HG03097 (cell line): ENCODE data around the gene KRTAP10-5.
"Not testable (repeated sequence)": the region's sequence is repeated elsewhere in the genome, so short reads cannot be mapped to it uniquely, and the experiment has no call there.

ENCODE experiments used
- ATAC-seq: cut with Tn5 transposase; IDR thresholded peaks from one replicate; pipeline ENCODE4 v1.9.1; 2021; ENCODE audit not compliant: unreplicated experiment, low FRiP score

Gene KRTAP10-5

DNA sequence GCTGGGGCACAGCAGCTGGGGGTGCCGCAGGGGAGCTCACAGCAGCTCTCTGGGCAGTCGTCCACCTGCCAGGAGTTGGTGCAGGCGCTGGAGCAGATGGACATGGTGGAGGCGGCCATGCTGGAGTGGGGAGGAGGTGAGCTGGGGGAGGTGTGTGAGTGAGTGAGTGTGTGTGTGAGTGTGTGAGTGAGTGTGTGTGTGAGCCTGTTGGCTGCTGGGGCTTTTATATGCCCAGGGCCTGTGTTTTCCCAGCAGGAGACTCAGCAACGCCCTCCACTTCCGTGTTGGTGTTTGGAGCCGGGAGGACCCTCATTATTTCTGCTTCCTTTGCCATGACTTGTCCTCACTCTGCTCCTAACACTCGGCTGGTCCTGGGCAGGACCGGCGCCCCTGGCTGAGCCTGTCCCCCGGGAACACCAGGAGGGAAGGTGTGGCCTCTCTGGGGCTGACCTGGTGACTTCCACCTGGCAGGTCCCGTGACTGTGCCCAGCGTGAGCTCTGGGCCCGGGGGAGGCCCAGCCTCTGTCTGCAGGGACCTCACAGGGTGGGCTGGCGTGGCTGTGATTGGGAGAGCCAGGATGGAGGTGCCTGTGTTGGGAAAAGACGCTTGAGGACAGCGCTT, 29.0 kb downstream of the KRTAP10-5 start, which contains the start of gene KRTAP10-2:
Gene KRTAP10-2 (minus strand): TSS at position 166 of the 622 bp plus-strand sequence. CDS start 47 bp downstream, at position 119.
- ATAC-seq = no peak

DNA sequence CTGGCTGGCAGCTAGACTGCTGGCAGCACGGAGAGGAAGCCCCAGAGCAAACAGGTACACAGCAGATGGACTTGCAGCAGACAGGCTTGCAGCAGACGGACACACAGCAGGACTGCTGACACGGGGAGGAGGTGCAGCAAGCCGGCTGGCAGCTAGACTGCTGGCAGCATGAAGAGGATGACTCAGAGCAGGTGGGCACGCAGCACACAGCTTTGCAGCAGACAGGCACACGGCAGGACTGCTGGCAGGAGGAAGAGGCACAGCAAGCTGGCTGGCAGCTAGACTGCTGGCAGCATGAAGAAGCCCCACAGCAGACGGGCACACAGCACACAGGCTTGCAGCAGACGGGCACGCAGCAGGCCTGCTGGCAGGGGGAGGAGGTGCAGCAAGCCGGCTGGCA, 29.6 kb downstream of the KRTAP10-5 start:
- ATAC-seq = no peak

- ATAC-seq = not testable (repeated sequence)
Measured at GRCh38 chr21:44550285-44550684, 30.1 kb downstream of the KRTAP10-5 start.

DNA sequence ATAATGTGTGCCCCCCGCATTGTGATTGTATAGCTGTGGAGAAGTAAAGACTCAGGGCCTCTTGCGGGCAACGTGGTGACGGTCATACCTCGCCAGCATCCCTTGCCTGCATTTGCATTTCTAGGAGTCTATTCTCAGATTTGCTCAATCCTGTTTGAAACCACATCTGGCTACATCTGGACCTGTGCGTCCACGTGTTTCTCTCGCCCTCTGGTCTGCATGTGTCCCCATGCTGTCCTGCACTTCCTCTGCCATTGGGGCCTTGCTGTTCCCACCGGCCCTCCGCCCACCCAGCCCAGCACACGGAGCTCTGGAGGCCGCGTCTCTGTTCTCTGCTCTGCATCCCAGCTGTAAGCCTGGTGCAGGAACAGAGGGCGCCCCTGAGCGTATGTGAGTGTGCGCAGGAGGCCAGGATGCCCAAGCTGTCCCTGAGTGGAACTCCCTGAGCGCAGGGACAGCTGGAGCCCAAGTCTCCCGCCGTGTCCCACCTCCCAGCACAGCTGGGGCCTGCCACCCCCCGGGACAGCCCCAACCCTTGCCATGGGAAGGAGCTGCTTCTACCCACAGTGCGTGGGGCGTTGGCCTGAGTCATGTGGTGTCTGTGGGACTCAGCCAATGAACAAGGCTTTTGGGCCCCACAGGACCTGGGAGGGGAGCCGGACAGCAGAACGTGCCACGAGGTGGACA, 30.7 kb downstream of the KRTAP10-5 start:
- no peak for ATAC-seq

- ATAC-seq = no peak
Measured at GRCh38 chr21:44548922-44549321, 31.5 kb downstream of the KRTAP10-5 start.

DNA sequence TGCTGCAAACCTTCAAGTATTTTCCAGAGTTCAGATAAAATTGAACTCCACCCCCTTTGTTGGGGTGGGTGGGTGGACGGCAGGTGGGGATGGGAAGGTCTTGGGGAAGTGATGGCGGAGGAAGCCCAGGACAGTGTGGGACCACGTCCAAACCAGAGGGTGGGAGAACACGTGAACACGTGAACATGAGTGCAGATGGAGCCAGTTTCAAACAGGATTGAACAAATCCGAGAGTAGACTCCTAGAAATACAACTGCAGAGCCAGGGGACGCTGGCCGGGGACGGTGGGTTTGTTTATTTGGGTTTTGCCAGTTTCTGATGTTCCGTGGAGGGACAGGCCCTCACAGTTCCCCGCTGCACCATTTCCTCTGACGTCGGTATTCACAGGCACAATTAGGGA, 32.0 kb downstream of the KRTAP10-5 start:
- no peak for ATAC-seq

DNA sequence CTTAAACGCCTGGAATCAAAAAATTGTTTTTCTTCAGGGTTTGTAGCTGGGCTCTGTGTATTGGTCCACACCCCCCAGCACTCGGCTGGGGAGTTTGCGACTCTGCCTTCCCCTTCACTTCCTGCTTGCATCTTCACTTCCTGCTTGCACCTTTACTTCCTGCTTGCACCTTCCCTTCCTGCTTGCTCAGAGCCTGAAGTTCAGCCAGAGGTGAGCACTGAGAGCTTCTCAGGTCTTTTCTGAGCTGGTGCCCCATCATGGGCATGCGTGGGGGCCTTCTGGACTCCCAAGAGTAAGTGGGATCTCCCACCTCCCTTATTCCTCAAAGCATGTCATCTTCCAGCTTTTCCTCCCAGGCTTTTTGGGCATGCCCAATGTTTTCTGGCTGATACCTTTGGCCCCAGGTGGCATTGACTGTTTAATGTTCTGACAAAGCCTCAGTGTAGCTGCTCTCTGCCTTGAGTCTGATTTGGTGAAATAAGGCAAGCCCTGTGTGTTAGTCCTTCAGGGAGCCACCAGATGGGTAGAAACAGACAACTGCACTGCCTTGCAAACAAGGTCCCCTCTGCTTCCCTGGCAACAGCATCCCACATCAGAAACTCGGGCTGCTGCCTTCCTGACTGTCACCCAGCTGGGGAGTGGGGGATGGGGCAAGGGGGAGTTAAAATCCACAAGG, 32.6 kb downstream of the KRTAP10-5 start:
- no peak for ATAC-seq

DNA sequence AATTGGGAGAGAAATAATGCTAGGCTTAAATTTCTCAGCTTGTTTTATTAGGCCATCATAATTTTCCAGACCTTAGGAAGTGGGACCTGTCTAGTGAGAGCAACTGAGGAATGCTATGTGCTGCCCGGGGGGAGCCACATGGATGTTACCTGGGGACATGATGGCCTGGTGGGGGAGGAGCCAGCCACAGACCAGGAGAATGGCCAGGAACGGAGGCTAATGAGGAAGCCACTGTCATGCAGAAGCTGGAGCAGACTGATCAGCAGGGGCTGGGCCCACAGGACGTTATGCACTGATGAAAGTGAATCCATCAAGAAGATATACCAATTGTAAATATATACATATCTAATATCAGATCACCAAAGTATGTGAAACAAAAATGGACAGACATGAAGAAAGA, 35.8 kb downstream of the KRTAP10-5 start:
- ATAC-seq = no peak

DNA sequence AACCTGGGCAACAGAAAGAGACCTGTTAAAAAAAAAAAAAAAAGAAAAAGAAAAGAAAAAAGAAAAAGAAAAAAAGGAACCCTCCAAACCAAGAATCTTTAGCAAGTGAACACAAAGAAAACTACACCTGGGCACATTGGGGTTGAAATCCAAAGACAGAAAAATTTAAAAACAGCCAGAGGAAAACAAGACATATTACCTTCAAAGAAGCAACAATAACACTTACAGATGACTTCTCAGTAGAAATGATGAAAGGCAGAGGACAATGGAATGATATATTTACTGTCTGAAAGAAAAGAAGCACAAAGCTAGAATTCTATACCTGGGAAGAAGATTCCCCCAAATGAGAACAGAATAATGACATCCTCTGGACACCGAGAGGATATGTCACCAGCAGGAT, 37.7 kb downstream of the KRTAP10-5 start:
- ATAC-seq = no peak

- ATAC-seq = no peak
Measured at GRCh38 chr21:44540741-44541288, 39.6 kb downstream of the KRTAP10-5 start.

DNA sequence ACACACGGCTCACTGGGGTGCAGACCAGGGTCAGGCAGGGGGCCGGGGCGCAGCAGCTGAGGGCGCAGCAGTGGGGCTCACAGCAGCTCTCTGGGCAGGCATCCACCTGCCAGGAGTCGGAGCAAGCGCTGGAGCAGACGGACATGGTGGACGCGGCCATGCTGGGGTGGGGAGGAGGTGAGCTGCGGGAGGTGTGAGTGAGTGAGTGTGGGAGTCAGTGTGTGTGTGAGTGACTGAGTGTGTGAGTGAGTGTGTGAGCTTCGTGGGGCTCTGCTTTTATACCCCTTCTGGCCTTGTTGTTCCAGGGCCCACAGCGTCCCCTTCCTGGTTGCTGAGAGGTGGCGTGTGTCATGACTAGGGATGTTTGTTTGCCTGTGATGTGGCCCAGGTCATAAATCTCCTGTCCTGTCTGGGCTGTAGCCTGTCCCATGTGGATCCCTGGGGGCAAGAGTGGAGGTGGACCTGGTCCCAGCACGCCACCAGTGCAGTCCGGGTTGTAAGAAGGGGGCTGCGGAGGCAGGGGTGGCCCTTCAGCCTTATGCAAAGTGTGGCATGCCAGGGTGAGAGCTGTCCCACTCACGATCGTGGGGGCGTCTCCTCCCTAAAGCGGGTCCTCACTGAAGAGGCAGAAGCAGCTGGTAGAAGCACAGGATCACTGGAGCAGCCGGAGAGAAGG, 40.3 kb downstream of the KRTAP10-5 start, which contains the start of gene KRTAP10-1:
Gene KRTAP10-1 (minus strand): TSS at position 205 of the 676 bp plus-strand sequence. CDS start 45 bp downstream, at position 160.
- no peak for ATAC-seq

DNA sequence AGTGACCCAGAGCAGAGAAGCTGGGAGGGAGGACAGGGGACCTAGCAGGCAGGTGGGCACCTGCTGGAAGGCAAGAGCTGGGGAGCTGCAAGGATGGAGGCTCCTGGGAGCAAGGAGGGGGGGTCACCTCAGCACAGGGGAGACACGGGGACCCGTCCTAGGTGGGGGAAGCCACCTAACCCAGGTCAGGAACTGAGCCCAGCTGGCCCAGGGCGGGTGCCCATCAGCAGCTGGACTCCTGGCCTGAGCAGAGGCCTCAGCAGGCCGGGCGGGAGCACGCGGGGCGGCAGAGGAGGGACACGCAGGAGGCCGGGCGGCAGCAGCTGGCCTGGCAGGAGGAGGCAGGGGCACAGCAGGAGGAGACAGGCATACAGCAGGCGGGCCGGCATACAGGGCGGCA, 41.4 kb downstream of the KRTAP10-5 start:
- ATAC-seq = no peak

DNA sequence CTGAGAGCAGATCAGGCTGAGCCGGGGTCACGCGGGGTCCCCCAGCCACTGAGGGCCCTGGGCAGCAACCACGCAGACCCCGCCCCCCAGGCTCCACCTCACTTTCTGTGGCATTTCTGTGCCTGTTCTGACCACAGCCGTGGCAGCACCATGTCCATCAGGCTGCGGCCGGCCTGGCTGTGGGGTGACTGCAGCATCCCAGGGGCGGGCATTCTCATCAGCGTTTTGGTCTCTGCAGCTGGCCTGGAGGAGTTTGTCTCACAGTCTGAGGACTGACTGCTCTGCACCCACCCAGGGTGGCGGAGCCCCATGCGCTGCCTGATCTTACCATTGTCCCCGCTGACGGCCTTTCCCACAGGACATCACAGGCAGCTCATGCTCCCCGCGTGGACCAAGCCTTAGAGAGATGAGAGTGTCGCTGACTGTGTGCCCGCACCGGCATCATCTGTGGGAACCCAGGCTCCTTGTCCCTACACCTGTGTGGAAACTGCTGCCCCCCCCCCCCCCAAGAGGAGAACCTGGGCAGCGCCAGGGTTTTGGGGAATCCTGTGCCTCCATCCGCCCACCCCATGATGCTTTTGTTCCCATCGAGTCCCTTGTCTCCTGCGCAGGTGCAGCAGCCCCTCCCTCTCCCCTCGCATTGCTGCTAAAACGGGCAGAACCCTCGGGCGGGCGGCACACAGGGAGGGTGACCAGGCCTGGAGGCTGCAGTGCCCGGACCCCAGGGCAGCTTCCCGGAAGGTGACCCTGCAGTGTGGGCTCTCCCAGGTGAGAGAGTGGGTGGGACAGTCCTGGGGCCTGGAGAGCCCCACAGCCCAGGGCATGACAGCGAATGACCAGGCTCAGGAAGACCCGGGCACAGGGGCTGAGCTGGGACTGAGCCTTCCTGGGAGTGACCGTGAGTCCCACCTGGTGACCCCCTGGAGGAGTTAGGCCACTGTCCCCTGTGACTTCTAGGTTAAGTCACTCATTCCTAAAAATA, 42.2 kb downstream of the KRTAP10-5 start:
- ATAC-seq = no peak

DNA sequence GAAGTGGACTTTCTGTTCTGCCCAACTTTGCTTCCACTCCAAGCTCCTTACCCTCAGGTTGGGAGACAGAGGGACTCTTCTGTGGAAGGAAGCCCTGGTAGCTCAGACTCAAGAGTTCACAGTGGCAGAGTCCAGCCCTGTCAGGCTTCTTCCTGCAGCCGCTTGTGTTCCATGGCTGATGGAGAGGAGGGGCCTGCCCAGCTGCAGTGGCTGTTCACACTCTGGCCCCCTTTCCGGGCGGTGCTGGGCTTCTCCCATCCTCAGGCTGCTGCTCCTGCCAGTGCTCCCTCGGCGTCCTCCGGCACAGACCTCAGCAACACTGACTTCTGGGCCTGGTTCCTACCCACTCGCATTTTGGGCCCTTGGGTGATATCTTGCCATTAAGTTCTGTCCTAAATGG, 44.4 kb downstream of the KRTAP10-5 start:
- no peak for ATAC-seq

- no peak for ATAC-seq
Measured at GRCh38 chr21:44534688-44535087, 45.7 kb downstream of the KRTAP10-5 start.

- ATAC-seq = no peak
Measured at GRCh38 chr21:44533891-44534627, 46.3 kb downstream of the KRTAP10-5 start.

DNA sequence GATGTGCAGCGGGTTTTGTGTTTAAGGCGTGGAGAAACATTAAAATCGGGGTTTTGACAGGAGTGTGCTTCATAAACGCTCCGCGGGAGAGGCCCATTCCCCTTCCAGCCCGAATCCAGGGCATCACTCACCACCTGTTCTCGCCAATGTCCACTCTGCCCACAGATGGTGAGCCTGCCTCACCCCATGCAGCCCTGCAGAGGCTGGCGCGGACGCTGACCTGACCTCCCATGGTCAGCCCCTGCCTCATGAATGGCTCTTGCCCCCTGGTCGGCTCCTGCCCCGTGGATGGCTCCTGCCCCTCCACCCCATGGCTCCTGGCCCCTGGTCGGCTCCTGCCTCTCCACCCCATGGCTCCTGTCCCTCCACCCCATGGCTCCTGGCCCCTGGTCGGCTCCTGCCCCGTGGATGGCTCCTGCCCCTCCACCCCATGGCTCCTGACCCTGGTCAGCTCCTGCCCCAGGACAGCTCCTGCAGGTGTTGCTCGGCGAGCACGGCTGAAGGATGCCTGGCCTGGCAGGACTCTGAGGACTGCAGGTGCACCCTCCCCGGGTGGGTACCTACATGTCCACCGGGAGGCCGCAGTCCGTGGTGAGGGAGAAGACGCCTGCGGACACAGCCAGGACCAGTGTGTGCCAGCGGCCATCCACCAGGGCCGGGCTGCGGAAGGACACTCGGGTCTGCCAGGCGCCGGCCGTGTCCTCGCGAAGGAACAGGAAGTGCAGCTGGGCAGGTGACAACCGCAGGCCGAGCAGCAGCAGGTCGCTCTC, 47.1 kb downstream of the KRTAP10-5 start:
- no peak for ATAC-seq

DNA sequence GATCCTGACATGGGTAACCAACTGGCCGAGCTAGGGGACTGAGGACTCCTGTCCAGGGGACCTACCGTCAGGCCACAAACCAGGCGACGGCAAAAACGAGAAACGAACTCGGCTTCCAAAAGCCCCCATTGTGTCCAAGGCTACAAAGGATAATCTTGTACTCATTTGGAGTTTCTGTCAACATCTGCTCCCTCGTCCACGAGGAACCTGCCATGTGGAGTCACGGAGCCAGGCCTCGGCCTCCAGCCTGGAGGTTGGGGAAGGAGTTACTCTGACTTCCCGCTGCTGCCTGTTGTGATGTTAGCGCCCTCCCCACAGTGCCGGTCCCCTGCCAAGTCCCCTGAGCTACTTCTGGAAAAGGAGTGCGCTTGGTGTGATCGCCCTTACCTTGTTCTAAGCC, 47.7 kb downstream of the KRTAP10-5 start:
- ATAC-seq = no peak
